CD4-positive, alpha-beta T cell (primary cell): ENCODE results near the gene UQCRHL. TPM values are rescaled to one million over a fixed set of nuclear protein-coding genes. Genes with fewer than 3 reads are reported as not detected.

Source experiments
- ATAC-seq: fragments of 200-7000 bp; cut with Tn5 transposase; one replicate; pipeline ENCODE4 v1.10.0; 2022; ENCODE audit warnings: mild to moderate bottlenecking; ENCODE audit not compliant: poor library complexity
- CTCF ChIA-PET: fragments of 350-600 bp; sonication (Branson Sonifier 250); formaldehyde crosslinking; loops from one replicate; lab custom pipeline; 2021; ENCODE audit warnings: antibody characterized with exemption, inconsistent platforms; lab: Charles Lee
- POLR2A ChIA-PET: fragments of 350-600 bp; sonication (Branson Sonifier 250); formaldehyde crosslinking; loops from one replicate; lab custom pipeline; 2021; ENCODE audit warnings: antibody characterized with exemption, inconsistent platforms; lab: Charles Lee
- DNase-seq, 14 experiments: peaks; one replicate each; pipeline ENCODE4 v3.0.0-alpha.2; 2013 to 2020; ENCODE audit warnings: mixed read lengths in 2 of 14
- H3K27ac ChIP-seq, 2 donors: one replicate each; pipeline versions ENCODE4 v1.5.1 to v1.7.0; 2013; ENCODE audit warnings: low read length in 2 of 2, low read depth in 1 of 2, mild to moderate bottlenecking in 1 of 2
- H3K27me3 ChIP-seq, 2 experiments: 1 replicate in 1 of 2; 2 replicates in 1 of 2; pipeline versions ENCODE4 v1.6.1 to v1.7.0; 2013; ENCODE audit warnings: low read length in 2 of 2, control low read depth in 1 of 2, mild to moderate bottlenecking in 1 of 2, moderate library complexity in 1 of 2; ENCODE audit not compliant: insufficient read depth in 2 of 2, control insufficient read depth in 1 of 2
- H3K36me3 ChIP-seq: one replicate; pipeline ENCODE4 v1.6.1; 2013; ENCODE audit warnings: low read length, control low read depth; ENCODE audit not compliant: insufficient read depth
- H3K4me1 ChIP-seq: one replicate; pipeline ENCODE4 v1.6.1; 2013; ENCODE audit warnings: low read length, control low read depth; ENCODE audit not compliant: insufficient read depth
- H3K4me3 ChIP-seq: one replicate; pipeline ENCODE4 v1.5.1; 2013; ENCODE audit warnings: mild to moderate bottlenecking, low read length, moderate library complexity
- H3K9me3 ChIP-seq, 2 experiments: 1 replicate in 1 of 2; 2 replicates in 1 of 2; pipeline versions ENCODE4 v1.6.1 to v1.7.0; 2013; ENCODE audit warnings: low read length in 2 of 2, mild to moderate bottlenecking in 2 of 2, control low read depth in 1 of 2, moderate library complexity in 1 of 2; ENCODE audit not compliant: control insufficient read depth in 1 of 2, insufficient read depth in 1 of 2
- H3K27ac Mint-ChIP-seq: one replicate; pipeline ENCODE4 v1.8.0; 2020; ENCODE audit warnings: mixed read lengths
- H3K27me3 Mint-ChIP-seq: one replicate; pipeline ENCODE4 v1.8.0; 2021; ENCODE audit warnings: mixed read lengths
- H3K36me3 Mint-ChIP-seq: one replicate; pipeline ENCODE4 v1.8.0; 2021; ENCODE audit warnings: low read depth, mixed read lengths
- H3K4me1 Mint-ChIP-seq: one replicate; pipeline ENCODE4 v1.8.0; 2021; ENCODE audit warnings: low read depth, mixed read lengths
- H3K4me3 Mint-ChIP-seq: one replicate; pipeline ENCODE4 v1.8.0; 2020; ENCODE audit warnings: mild to moderate bottlenecking, mixed read lengths
- H3K9me3 Mint-ChIP-seq: one replicate; pipeline ENCODE4 v1.8.0; 2020; ENCODE audit warnings: mixed read lengths
- intact Hi-C, 2 experiments: fragments of 100-400 bp; cut with DNase I in 1 of 2; cut with micrococcal nuclease in 1 of 2; formaldehyde crosslinking; loops; one replicate each; pipeline versions ENCODE4 v1.15.1 to v1.9.0; 2023 to 2025; cut with DNase I, micrococcal nuclease
- total RNA-seq, 174 experiments: library from RNA in 2 of 174; stranded (reverse) in 2 of 174; gene quantifications; one replicate each; pipeline ENCODE4 v1.2.3 and lab custom pipeline; 2021 to 2026
- TF ChIP-seq, protein P1 (sequence below): fragments of 200-600 bp; IDR thresholded peaks from one replicate; pipeline ENCODE4 v1.8.0; 2022; ENCODE audit warnings: antibody characterized with exemption, mild to moderate bottlenecking

UQCRHL gene
- total RNA-seq, 2 experiments from 2014 or later, result 0.25 to 0.69 TPM

GRCh38 chr1:15816674-15817073, 9.2 kb upstream of the UQCRHL start:
- H3K4me3 ChIP-seq, result no peak overlapping the region
- TF ChIP-seq, protein P1, sequence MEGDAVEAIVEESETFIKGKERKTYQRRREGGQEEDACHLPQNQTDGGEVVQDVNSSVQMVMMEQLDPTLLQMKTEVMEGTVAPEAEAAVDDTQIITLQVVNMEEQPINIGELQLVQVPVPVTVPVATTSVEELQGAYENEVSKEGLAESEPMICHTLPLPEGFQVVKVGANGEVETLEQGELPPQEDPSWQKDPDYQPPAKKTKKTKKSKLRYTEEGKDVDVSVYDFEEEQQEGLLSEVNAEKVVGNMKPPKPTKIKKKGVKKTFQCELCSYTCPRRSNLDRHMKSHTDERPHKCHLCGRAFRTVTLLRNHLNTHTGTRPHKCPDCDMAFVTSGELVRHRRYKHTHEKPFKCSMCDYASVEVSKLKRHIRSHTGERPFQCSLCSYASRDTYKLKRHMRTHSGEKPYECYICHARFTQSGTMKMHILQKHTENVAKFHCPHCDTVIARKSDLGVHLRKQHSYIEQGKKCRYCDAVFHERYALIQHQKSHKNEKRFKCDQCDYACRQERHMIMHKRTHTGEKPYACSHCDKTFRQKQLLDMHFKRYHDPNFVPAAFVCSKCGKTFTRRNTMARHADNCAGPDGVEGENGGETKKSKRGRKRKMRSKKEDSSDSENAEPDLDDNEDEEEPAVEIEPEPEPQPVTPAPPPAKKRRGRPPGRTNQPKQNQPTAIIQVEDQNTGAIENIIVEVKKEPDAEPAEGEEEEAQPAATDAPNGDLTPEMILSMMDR, result no peak
- no peaks in the 10 kb centered on the region for H3K9me3 ChIP-seq
- Mint-ChIP-seq H3K4me1 (peaks cover 6% of the 10 kb centered on the region), H3K9me3 (no peaks in the 10 kb centered on the region), H3K36me3 (no peaks in the 10 kb centered on the region), H3K27ac (no peak overlapping the region), H3K4me3 (no peak overlapping the region), H3K27me3 (no peaks in the 10 kb centered on the region)
- H3K27me3 ChIP-seq, result no peaks in the 10 kb centered on the region
- ChIA-PET CTCF (interaction anchor here (1.6 to 3.0 kb wide), 3 partner anchors 25 to 96 kb away, joined by 5 to 32 read pairs (median 7); partner anchors contain the start of gene SPEN), POLR2A (interaction anchor here (1.6 kb wide), 1 partner anchor 16 kb away, joined by 6 read pairs; no protein-coding TSS in a partner anchor)
- ATAC-seq (no peak), DNase-seq (no peak)
- intact Hi-C loops, result loop anchor here (2.0 to 5.0 kb wide), 5 partner anchors 16 to 178 kb away; no protein-coding TSS in a partner anchor
- no peaks in the 10 kb centered on the region for H3K4me1 ChIP-seq
- H3K36me3 ChIP-seq, result no peaks in the 10 kb centered on the region
- no peak overlapping the region for H3K27ac ChIP-seq

DNA sequence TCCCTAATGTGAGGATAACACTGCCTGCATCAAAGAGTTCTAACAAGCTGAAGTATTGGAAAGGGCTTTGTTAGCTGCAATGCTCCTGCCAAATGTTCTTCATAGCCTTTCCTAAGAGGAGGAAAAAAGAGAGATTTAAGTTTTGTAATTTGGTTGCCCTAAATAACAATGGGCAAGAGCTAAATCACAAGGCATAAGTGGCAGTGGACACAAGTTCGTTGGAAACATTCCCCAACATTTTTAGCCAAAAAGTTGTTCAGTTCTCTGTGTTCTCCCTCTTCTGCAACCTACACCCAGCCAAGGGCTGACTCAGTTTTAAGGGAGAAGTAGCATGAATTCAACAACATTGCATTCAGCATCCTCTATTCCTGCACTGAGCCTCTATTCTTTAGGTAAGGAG, 2.6 kb upstream of the UQCRHL start:
- Mint-ChIP-seq H3K4me3 (no peak overlapping the region), H3K27ac (no peak overlapping the region), H3K9me3 (no peaks in the 10 kb centered on the region), H3K27me3 (no peaks in the 10 kb centered on the region), H3K36me3 (no peaks in the 10 kb centered on the region), H3K4me1 (no peaks in the 10 kb centered on the region)
- no peaks in the 10 kb centered on the region for H3K9me3 ChIP-seq
- no peaks in the 10 kb centered on the region for H3K36me3 ChIP-seq
- H3K4me1 ChIP-seq, result no peaks in the 10 kb centered on the region
- H3K27me3 ChIP-seq, result no peaks in the 10 kb centered on the region
- DNase-seq (no peak), ATAC-seq (no peak)
- no peak overlapping the region for H3K27ac ChIP-seq
- ChIA-PET POLR2A (no interaction called here), CTCF (interaction anchor here (0.6 kb wide), 1 partner anchor 432 kb away, joined by 3 read pairs; no protein-coding TSS in a partner anchor)
- intact Hi-C loops, result no loop called here
- H3K4me3 ChIP-seq, result no peak overlapping the region
- TF ChIP-seq, protein P1, result no peak

DNA sequence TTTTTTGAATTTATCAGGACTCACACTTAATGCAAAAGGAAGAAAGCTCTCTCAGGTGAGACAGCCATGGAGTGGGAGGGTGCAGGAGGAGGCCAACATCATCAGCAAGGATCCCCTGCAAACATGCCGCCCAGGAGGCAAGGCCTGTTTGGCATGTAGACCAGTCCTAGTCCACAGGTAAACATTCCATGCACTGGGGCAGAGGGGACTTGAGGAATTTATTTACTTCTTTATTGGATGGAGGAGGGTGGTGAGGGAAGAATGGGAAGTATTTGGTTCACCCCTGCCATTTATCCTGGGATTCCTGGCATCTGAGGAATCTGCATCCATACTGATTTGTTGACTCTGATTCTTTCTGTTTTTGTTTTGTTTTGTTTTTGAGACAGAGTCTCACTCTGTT, 1.5 kb upstream of the UQCRHL start:
- Histone ChIP-seq H3K36me3 (no peaks in the 10 kb centered on the region), H3K9me3 (no peaks in the 10 kb centered on the region), H3K27me3 (no peaks in the 10 kb centered on the region), H3K27ac (no peak overlapping the region), H3K4me1 (no peaks in the 10 kb centered on the region), H3K4me3 (no peak overlapping the region)
- ChIA-PET CTCF (no interaction called here), POLR2A (no interaction called here)
- intact Hi-C loops, result no loop called here
- DNase-seq (no peak), ATAC-seq (no peak)
- no peaks in the 10 kb centered on the region for H3K36me3 Mint-ChIP-seq
- H3K9me3 Mint-ChIP-seq, result no peaks in the 10 kb centered on the region
- TF ChIP-seq, protein P1, result no peak
- H3K27me3 Mint-ChIP-seq, result no peaks in the 10 kb centered on the region
- H3K27ac Mint-ChIP-seq, result no peak overlapping the region
- no peak overlapping the region for H3K4me3 Mint-ChIP-seq
- no peaks in the 10 kb centered on the region for H3K4me1 Mint-ChIP-seq
